ENCODE results near the gene FCHSD2. TPM values are rescaled to one million over a fixed set of nuclear protein-coding genes. Genes with fewer than 3 reads are reported as not detected.

FCHSD2 gene
- total and polyA plus RNA-seq, 2 of the 13 experiments (the other 11 are each of a cell fraction or from before 2014, with no cell fraction given) = 20.5 to 24.8 TPM

DNA sequence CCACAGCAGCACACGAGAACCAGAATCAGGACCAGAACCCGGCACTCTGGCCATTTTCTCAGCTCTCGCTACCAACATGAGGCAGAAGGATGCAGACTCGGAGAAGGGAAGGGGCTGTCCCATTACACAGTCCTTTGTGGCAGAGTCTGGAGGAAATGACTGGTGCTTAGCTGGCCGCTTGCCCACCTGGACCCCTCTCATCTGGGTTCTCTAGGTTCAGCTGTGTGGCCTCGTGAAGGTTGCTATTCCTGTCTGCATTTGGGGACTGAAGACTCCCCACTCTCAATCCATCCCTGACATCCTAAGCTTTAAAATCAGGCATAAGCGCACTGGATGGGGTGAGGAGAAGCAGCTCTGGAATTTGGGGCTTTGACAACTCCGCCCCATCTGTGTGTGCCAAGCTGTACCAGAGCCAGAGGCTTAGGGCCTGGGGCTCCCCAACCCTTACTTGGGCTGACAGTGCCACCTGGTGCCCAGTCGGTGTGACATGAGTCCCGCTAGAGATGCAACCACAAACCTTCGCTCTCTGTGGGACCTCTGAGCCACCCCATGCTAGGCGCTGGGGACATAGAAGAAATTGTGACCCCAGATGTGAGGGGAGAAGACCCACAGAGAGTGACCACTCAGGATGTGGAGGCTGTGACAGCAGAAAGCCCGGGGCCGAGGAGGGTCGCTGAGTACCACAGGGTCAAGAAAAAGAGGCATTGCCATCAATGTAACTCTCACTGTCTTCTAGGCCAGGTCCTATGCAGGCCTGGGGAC is 35.8 kb upstream of the FCHSD2 start (continued):
- TF ChIP-seq, protein P1, sequence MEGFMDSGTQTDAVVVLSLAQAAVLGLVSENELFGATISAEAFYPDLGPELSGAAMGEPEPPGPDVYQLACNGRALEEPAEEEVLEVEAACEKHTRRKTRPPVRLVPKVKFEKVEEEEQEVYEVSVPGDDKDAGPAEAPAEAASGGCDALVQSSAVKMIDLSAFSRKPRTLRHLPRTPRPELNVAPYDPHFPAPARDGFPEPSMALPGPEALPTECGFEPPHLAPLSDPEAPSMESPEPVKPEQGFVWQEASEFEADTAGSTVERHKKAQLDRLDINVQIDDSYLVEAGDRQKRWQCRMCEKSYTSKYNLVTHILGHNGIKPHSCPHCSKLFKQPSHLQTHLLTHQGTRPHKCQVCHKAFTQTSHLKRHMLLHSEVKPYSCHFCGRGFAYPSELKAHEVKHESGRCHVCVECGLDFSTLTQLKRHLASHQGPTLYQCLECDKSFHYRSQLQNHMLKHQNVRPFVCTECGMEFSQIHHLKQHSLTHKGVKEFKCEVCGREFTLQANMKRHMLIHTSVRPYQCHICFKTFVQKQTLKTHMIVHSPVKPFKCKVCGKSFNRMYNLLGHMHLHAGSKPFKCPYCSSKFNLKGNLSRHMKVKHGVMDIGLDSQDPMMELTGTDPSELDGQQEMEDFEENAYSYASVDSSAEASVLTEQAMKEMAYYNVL (CRISPR knock-in tag; IDR thresholded peaks at IDR 0.05; ENCODE audit: borderline replicate concordance) = 0 out of 2 replicates have a peak, but pooled peaks have one; percentile 24
- TF ChIP-seq ZNF160 (CRISPR knock-in tag; IDR thresholded peaks at IDR 0.05) = no peak
- TF ChIP-seq ZSCAN12 (CRISPR knock-in tag; IDR thresholded peaks at IDR 0.05) = no peak
- peak; percentile 34; the same call in 1 of the 2 replicates for TF ChIP-seq ZFY (CRISPR knock-in tag; IDR thresholded peaks at IDR 0.05)
- no peak for TF ChIP-seq ZNF749 (CRISPR knock-in tag; IDR thresholded peaks at IDR 0.05; ENCODE audit: borderline replicate concordance)
- peak; percentile 29; the same call in 1 of the 2 replicates for TF ChIP-seq GATAD2A (CRISPR knock-in tag; IDR thresholded peaks at IDR 0.05)
- no peak for TF ChIP-seq ZBTB42 (CRISPR knock-in tag; IDR thresholded peaks at IDR 0.05)
- TF ChIP-seq ZNF724P (CRISPR knock-in tag; IDR thresholded peaks at IDR 0.05; ENCODE audit: borderline replicate concordance) = no peak
- TF ChIP-seq NR2F2 (IDR thresholded peaks at IDR 0.05; ENCODE audit: borderline replicate concordance, low read depth) = no peak
- TF ChIP-seq FLYWCH1 (CRISPR knock-in tag; IDR thresholded peaks at IDR 0.05) = no peak
- TF ChIP-seq, protein P2, sequence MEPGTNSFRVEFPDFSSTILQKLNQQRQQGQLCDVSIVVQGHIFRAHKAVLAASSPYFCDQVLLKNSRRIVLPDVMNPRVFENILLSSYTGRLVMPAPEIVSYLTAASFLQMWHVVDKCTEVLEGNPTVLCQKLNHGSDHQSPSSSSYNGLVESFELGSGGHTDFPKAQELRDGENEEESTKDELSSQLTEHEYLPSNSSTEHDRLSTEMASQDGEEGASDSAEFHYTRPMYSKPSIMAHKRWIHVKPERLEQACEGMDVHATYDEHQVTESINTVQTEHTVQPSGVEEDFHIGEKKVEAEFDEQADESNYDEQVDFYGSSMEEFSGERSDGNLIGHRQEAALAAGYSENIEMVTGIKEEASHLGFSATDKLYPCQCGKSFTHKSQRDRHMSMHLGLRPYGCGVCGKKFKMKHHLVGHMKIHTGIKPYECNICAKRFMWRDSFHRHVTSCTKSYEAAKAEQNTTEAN (CRISPR knock-in tag; conservative IDR thresholded peaks at IDR 0.05) = no peak
- TF ChIP-seq, protein P3, sequence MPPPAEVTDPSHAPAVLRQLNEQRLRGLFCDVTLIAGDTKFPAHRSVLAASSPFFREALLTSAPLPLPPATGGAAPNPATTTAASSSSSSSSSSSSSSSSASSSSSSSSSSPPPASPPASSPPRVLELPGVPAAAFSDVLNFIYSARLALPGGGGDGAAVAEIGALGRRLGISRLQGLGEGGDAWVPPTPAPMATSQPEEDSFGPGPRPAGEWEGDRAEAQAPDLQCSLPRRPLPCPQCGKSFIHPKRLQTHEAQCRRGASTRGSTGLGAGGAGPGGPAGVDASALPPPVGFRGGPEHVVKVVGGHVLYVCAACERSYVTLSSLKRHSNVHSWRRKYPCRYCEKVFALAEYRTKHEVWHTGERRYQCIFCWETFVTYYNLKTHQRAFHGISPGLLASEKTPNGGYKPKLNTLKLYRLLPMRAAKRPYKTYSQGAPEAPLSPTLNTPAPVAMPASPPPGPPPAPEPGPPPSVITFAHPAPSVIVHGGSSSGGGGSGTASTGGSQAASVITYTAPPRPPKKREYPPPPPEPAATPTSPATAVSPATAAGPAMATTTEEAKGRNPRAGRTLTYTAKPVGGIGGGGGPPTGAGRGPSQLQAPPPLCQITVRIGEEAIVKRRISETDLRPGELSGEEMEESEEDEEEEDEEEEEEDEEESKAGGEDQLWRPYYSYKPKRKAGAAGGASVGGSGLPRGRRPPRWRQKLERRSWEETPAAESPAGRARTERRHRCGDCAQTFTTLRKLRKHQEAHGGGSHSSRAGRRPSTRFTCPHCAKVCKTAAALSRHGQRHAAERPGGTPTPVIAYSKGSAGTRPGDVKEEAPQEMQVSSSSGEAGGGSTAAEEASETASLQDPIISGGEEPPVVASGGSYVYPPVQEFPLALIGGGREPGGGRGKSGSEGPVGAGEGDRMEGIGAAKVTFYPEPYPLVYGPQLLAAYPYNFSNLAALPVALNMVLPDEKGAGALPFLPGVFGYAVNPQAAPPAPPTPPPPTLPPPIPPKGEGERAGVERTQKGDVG (CRISPR knock-in tag; IDR thresholded peaks at IDR 0.05; ENCODE audit: borderline replicate concordance) = no peak
- no peak for TF ChIP-seq HIVEP1 (CRISPR knock-in tag; IDR thresholded peaks at IDR 0.05)
- TF ChIP-seq RFX5 (IDR thresholded peaks at IDR 0.05; ENCODE audit: low read depth, low read length) = no peak
- TF ChIP-seq ONECUT2 (CRISPR knock-in tag; IDR thresholded peaks at IDR 0.05) = no peak
- TF ChIP-seq ZFP37 (CRISPR knock-in tag; IDR thresholded peaks at IDR 0.05; ENCODE audit: borderline replicate concordance) = no peak
- TF ChIP-seq, protein P4, sequence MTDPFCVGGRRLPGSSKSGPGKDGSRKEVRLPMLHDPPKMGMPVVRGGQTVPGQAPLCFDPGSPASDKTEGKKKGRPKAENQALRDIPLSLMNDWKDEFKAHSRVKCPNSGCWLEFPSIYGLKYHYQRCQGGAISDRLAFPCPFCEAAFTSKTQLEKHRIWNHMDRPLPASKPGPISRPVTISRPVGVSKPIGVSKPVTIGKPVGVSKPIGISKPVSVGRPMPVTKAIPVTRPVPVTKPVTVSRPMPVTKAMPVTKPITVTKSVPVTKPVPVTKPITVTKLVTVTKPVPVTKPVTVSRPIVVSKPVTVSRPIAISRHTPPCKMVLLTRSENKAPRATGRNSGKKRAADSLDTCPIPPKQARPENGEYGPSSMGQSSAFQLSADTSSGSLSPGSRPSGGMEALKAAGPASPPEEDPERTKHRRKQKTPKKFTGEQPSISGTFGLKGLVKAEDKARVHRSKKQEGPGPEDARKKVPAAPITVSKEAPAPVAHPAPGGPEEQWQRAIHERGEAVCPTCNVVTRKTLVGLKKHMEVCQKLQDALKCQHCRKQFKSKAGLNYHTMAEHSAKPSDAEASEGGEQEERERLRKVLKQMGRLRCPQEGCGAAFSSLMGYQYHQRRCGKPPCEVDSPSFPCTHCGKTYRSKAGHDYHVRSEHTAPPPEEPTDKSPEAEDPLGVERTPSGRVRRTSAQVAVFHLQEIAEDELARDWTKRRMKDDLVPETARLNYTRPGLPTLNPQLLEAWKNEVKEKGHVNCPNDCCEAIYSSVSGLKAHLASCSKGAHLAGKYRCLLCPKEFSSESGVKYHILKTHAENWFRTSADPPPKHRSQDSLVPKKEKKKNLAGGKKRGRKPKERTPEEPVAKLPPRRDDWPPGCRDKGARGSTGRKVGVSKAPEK (CRISPR knock-in tag; IDR thresholded peaks at IDR 0.05; ENCODE audit: borderline replicate concordance) = no peak
- TF ChIP-seq ZNF556 (CRISPR knock-in tag; IDR thresholded peaks at IDR 0.05; ENCODE audit: borderline replicate concordance) = no peak
- peak; percentile 15; the same call in 1 of the 2 replicates for TF ChIP-seq KDM5B (CRISPR knock-in tag; IDR thresholded peaks at IDR 0.05; ENCODE audit: borderline replicate concordance)
- TF ChIP-seq JUND (CRISPR knock-in tag; IDR thresholded peaks at IDR 0.05) = no peak
- no peak for TF ChIP-seq HDAC6 (IDR thresholded peaks at IDR 0.05; ENCODE audit: low read depth, low read length)
